HG02943 (cell line): ENCODE measurements around the gene KIAA1755.

ENCODE experiments used
- ATAC-seq: cut with Tn5 transposase; IDR thresholded peaks from one replicate; pipeline ENCODE4 v1.9.1; 2021; ENCODE audit warnings: mild to moderate bottlenecking, low read depth, moderate library complexity; ENCODE audit not compliant: unreplicated experiment

Gene KIAA1755

DNA sequence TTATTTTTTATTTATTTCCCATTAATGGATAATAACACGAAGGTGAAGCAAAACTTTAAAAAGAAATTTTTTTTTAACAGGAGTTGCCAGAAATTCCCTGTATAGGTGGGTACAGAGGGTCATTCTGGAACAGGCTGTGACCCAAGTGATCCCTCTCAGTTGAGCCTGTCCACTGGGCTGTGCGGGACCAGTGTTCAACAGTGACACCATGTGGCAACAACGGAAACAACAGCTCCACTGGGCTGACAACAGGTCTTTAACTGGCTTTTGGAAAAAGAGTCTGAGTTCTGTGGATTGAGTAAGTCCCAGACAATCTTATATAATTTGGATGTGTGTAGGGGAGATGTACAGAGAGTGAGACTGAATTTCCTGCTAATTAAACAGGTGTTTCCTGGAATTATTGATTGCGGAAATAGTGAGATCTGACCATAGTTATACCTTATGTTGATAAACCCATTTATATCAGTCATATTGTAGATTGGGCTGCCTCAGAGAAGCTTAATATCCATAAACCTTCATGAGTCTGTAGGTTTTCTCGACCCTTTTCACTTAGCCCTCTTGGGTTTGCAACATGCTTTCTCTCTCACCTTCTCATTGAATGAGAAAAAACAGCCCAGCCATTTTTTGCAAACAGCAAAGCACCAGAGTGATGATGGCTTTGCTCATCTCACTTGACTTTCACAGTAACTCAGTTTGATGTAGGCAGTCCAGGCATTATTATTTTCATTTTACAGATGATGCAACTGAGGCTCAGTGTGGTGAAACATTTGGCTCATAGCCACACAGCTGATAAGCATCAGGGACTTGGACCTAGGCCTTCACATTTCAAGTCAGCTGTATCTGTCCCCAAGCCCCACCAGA is 17.5 kb downstream of the KIAA1755 start:
- ATAC-seq = no peak

DNA sequence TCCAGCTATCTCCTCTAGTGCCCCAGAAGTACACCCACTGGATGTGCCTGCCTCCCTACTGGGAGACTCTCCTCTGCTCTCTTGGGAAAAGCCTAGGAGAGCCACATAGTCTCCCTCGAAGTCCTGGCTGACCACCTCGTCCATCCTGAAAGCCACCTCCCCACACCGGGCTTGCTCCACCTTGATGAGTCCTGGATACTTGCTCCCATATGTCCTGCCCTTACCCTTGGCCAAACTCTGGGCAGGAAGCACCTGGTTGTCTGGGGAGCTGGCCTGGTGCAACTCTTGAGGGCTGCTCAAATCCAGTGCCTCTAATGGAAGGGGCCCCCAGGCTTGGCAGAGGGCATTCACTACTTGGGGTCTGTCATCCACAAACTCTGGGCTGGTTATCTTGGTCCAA is 19.3 kb downstream of the KIAA1755 start:
- no peak for ATAC-seq

DNA sequence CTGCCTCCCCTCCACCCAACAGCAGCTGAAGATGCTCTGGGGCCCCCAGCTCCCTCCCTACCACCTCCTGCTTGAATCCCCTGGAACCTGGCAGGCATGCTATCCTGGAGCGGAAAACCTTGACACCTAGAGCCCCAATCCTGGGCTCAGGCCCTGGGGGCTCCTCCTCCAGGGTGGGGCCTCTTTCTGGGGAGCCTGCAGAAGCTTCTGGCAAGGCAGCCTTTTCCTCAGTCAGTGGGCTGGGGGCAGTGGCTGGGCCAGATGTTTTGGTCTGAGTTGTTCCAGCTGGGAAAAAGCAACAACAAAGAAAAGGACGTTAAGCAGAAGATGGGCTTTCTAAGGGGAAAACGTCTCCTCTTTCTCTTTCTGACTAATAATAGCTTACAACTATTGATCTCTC is 21.1 kb downstream of the KIAA1755 start:
- ATAC-seq = no peak

DNA sequence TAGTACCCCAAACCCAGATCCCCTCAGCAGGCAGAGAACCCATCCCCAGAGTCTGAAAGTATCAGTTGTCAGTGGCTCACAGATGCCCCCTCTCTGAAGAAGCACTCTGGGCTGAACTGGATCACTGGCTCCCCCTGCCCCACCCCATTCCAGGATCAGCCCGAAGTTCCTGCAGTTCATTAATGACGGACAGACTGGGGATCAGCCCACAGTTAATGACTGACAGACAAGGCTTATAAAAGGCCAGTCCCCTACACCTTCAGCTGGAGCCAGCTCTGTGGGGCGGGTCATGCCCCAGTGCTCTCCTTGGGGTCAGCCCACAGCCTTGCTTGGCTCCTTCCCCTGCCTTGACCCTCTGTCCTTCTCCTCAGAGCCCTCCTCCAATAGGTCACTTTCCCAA is 21.7 kb downstream of the KIAA1755 start:
- ATAC-seq = no peak

DNA sequence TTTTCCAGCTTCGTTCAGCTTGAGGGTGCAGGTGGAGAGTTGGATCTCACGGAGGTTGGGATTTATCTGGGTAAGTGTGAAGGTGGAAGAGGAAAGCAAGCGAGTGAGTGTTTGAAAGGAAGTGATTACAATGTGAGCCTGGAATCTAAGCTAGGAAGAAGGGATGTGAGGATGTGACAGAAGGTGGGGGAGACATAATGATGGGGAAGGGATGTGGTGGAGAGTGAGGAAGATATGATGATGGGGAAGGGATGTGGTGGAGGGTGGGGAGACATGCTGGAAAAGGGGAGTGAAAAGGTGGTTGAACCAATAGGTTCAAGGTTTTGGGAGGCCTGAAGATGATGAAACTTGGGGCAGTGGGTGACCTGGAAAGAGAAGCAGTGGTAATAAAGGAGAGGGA is 23.2 kb downstream of the KIAA1755 start:
- no peak for ATAC-seq

DNA sequence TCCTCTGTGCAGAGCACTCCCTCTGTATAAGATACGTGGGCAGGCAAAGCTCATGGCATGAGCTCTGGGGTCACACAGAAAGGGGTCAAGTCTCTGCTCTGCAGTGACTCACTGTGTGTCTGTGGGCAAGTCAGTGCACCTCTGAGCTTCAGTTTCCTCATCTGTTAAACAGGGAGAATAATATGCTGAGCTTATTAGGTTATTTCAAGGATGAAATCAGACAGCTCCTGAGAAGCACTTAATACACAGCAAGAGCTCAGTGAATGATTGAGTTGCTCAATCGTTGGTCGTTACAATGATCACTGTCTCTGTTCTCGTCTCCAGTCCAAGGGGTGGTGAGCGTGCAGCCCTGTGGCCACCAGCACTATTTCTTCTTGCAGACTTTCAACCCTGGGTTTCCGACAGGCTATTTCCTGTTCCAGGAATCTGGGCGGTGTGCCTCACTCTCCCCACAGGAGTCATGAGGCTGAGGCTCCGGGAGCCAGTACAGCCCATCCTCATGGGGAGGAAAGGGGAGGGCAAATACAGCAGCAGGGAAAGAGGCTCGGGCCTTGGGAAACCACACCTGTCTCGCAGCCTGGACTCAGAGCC is 28.9 kb downstream of the KIAA1755 start:
- ATAC-seq = no peak

DNA sequence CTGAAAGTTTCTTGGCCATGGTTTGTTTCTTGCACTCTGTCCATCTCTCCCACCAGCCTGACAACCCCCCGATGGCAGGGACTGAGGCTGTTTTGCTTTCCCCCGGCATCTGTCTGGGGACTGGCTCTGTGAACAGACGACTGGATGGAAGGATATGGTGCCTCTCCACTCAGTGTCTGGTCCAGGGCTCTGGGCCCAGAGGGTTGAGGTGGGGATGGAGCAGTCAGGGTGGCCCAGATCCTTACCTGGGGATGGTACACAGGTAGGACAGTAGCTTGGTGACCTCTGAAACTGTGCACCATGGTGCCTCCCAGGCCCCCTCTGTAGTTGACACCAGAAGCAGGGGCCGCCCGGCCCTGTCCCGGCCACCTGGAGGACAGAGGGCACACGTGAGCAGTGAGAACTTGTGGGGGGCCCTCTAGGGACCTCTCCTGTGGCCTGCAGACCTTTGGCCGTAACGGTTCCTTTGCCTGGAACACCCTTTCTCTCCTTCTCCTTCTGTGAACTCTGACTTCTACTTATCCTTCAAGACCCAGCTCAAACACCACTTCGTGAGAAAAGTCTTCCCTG is 29.5 kb downstream of the KIAA1755 start:
- ATAC-seq = no peak

DNA sequence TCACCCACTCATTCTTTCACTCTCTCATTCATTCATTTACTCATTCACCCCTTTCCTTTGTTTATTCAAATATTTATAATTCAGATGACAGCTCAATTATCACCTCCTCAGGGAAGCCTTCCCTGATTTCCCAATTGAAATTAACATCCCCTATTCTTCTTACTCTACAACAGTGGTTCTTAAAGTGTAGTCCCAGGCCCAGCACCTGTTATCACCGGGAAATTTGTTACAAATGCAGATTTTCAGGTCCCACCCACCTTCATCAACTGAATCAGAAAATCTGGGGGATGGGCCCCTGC is 30.3 kb downstream of the KIAA1755 start:
- ATAC-seq = no peak

DNA sequence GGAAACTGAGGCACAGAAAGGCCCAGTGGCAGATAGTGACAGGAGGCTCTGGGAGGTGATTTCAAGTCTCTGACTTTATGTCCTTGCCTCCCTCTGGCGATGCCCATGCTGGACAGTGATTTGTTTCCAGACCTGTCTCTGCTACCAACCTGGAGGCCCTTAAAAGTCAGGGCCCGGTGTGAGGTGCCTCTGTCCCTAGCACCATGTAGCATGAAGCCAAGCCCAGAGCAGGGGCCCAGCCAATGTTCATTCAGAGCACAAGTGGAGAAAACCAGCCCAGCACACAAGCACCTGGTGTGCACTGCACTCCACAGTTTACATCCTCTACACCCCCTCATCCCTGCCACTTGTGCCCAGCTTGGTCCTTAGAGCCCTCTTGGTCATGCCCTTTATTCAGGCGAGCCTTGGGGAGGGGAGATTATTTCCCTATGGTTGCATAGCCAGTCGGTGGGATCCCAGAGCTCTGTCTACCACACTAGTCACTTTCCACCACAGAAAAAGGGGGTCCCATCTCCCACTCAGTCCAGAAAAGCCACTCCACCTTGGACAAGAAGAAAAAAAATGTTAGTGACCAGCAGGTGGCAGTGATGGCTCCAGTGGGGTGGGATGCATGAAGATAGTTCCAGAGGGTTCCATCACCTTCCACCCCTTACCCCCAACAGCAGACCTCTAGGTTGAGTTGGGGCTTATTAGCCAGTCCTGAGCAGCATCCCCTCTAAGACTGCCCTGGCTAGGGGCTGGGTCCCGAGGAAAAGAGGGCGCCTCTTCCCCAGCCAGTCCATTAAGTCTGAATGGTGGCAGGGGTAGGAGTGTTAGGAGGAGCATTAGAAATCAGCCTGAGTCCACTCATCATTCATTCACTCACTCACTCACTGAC is 30.9 kb downstream of the KIAA1755 start:
- no peak for ATAC-seq

DNA sequence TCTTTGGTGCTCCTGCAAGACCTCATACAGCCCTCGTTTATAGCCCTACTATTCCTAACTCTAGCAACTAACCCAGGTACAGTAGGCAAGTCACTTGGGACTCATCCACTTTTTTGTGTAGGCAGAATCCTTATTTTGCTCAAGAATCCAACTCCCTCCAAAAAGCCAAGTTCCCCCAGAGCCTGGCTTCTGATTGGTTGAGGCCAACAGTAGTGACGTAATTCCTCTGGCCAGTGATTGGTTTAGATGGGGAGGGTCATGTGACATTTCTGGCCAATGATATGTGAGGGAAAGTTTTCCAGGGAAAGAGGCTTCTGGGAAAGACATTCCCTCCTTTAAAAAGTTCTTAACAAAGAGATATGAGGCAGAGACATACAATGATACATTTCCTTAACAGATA is 32.1 kb downstream of the KIAA1755 start:
- no peak for ATAC-seq

DNA sequence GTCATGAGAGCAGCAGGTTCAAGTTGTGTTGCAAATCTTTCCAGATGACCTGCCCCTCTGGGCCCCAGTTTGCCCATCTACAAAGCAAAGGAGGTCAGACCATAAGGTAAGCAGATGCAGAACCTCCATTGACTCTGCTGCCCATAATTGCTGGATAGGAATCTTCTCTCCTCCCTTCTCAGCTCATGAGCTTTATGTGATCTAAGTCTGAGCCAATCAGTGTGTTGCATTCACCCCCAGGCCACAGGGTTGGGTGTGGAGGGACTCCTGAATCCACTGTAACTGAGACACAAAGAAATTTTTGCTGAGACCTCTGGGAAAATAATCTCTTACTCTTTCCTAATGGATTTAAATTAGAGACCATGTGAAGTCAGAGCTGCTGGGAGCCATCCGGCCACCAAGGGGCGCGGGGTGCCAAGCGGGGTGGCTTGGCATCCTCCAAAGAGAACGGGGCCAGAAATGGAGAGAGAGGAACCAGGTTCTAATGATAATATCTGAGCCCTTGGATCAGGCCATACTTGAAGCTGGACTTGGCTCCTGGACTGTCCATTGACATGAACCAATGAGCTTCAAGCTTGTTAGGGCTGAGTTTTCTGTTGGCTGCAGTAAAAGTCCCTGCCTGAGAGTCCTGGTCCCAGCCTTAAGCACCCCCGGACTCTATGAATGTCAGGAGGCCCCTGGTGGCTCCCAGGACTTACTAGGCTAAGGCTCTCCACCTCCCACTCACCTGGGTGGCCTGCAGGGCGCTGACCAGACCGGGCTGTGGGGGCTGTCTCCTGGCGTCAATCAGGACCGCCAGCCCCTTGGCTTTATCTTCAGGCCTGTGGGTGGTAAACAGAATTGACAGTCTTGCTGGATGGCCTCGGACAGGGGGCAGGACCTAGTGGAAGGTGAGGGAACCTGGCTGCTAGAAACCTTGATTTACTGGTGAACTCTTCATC is 32.8 kb downstream of the KIAA1755 start:
- no peak for ATAC-seq

DNA sequence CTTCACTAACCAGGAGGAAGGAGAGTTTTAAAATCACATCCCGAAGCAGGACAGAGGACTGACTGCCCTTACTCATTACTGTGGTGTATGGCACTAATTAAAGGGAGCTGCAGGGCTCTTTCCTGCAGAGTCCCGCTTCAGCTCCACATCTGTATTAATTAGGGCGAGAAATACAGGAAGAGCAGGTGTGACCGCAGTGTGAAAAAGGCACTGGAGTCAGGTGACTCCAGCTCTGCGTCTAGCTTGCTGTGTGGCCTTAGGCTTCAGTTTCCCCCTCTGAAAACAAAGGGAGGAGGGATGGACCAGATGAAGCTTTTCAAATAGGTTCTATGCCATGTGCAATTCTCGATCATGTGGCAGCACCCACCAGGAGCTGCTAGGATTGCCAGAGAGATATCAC is 34.0 kb downstream of the KIAA1755 start:
- no peak for ATAC-seq

DNA sequence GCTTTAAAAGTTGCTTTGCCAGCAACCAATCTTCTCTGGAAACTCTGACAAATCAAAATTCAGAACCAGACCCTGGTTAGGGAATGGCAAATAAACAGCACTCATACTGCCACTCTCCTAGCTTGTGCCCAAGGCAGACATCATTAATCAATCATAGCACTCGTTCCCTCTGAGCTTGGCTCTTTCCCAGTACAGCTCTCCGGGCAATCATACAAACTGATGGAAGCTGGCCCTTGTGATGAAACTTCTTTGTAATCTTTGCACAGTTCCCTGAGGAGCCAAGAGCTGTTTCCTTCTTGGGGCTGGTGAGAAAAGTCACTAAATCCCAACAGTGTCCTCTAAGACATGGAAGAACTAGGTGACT is 34.7 kb downstream of the KIAA1755 start:
- ATAC-seq = no peak

DNA sequence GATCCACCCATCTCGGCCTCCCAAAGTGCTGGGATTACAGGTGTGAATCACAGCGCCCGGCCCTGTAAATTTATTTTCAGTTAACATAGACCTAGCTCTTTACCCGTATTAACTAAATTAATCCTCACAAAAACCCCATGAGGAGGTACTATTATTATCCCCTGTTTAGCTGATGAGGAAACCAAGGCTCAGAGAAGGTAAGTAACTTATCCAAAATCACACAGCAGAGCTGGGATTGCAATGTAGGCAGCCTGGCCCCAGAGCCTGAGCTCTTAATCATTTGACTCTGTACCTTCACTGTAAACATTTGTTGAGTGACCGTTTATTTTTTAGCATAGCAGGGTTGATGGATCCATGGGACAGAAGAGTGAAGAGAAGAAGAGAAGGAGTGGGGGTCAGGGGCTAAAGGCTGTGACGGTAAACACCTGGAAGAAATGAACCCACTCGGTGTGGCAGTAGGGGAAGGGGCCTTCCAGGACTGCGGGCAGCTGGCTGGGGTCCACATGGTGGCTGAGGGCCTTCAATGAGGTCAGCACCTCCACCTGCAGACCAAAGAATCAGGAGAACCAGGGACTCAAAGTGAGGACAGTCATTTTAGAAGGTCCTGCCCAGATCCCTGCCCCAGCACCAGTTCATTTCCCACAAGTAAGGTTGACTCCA is 35.2 kb downstream of the KIAA1755 start:
- no peak for ATAC-seq

DNA sequence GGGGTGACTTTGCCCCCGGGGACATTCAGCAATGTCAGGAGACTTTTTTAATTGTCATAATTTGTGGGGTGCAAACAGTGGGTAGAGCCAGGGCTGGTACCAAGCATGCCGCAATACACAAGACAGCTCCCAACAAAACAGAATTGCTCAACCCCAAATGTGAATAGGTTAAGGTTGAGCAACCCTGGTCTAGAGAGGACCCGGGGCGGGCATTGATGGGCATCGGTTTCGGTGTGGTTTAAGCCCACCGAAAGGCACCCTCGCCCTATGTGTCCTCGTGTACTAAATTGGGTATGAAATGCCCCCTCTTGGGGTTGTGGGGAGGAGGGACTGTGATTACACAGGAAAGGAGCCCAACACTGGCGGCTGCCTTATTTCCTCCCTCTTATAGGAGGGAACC is 36.0 kb downstream of the KIAA1755 start:
- ATAC-seq = no peak

DNA sequence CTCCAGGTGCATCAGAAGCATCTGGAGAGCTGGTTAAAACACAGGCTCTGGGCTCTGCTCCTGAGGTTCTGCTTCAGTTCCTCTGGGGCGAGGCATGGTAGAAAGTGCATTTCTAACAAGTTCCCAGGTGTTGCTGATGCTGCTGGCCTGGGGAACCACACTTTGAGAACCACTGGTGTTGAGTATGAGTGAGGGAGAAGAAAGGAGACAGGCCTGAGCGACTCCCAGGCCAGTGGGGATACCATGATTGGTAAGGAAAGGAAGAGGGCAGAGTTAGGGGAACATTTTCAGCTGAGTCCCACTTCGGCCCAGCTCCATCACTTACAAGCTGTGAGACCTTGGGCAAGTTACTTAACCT is 36.8 kb downstream of the KIAA1755 start:
- ATAC-seq = no peak

DNA sequence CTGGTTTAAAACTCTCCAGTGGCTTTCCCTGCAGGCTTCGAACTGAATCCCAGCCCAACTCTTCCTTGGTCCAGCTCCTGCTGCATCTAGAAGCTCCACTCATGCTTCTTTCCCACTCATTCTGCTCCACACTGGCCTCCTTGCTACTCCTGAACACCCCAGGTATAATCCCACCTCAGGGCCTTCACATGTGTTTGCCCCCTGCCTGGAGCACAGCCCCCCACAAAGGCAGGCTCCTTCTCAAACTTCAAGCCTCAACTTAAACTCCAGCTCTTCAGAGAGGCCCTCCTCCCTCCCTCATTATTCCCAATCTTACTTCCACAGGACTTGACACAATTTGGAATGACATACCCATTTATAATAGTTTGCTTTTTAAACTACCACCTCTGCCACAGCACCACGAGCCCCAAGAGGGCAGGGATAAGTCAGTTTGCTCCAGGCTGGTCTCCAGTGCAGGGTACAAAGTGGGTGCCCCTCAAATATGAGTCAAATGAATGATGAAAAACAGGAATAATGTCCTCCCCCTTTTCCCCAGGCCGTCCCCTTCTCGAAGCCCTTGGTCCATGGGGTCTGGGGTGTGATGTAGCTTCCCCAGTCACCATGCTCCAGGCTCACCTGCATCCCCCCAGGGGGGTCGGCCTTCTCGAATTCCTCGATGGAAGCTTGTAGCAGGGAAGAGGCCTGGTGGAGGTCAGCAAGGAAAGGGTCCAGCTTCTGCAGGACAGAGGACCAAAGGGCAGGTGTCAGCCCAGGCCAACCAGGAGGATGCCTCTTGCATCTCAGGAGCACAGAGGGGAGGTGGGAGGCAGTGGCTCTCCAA is 37.4 kb downstream of the KIAA1755 start:
- ATAC-seq = no peak

DNA sequence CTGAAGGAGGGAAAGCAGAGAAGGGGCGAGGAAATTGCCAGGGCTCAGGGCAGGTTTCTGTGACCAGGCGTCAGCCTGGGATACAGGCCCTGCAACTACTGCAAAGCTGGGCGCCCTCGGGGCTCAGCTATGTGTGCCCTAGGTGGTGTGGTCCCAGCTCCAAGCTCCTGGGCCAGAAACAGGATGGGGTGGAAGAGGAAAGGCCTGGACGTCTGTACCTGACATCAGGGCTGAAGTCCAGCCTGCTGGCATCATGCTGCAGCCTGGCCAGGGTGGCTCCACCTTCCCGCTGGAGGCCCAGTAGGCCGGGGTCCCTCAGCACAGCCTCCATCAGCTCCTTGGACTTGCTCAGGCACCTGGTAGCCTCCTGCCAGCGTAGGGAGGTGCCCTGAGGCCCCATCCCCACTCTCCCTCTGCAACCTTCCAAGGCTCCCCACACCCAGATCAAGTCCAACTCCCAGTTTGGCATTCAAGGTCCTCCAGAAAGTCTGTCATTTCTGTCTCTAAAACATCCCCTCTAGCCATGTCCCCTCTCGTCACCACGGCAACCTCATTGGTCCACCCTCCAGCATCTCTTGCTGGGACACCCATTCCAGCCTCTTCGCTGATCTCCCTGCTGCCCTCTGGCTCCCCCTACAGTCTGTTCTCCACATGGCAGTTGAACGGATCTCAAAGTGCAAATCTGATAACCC is 38.2 kb downstream of the KIAA1755 start:
- no peak for ATAC-seq
